HCT116 (cell line): Measurements from ENCODE around the gene IFNL1. TPM values are rescaled to one million over a fixed set of nuclear protein-coding genes. Genes with fewer than 3 reads are reported as not detected.

ENCODE experiments used
- ATAC-seq: fragments of 200-7000 bp; cut with Tn5 transposase; 2 replicates; pipeline ENCODE4 v1.9.1; 2020; ENCODE audit warnings: mild to moderate bottlenecking, moderate library complexity
- BruUV-seq: library from RNA; stranded (reverse); fragments of 400-500 nt; replicated peaks from 2 replicates; lab custom pipeline; 2021; lab: Mats Ljungman, UMichigan
- CTCF ChIA-PET: fragments of 300-600 bp; sonication (Branson Sonifier 250); formaldehyde crosslinking; loops from one replicate; lab custom pipeline; 2021; ENCODE audit warnings: antibody characterized with exemption; lab: Charles Lee
- POLR2A ChIA-PET: fragments of 300-600, 350-600 bp; sonication (Branson Sonifier 250); formaldehyde crosslinking; loops from one replicate; lab custom pipeline; 2021; ENCODE audit warnings: antibody characterized with exemption; lab: Charles Lee
- RAD21 ChIA-PET, 2 experiments: fragments of 300-600 bp; sonication (Branson Sonifier 250); formaldehyde crosslinking; loops; one replicate each; lab custom pipeline; 2023; ENCODE audit warnings: low total read pairs in 2 of 2; ENCODE audit not compliant: uncharacterized antibody in 2 of 2, unreplicated experiment in 2 of 2, low non-redundant PET in 1 of 2; lab: Charles Lee
- DNase-seq: peaks from one replicate; pipeline ENCODE4 v3.0.0-alpha.2; 2010; ENCODE audit warnings: low read depth, low spot score
- H2AFZ ChIP-seq: fragments of 200-600 bp; shearing (Covaris generic), sonication (generic); 2 replicates; pipeline ENCODE4 v1.6.1; 2017; ENCODE audit warnings: low read depth, mixed run types, mixed read lengths, antibody characterized with exemption, low read length; ENCODE audit not compliant: poor library complexity, severe bottlenecking
- H3K27ac ChIP-seq: 2 replicates; pipeline ENCODE4 v1.5.1; 2012; ENCODE audit warnings: low read depth, low read length
- H3K27me3 ChIP-seq: fragments of 200-600 bp; sonication (generic); 2 replicates; pipeline ENCODE4 v1.6.1; 2016; ENCODE audit warnings: mixed run types, low read length, mixed read lengths; ENCODE audit not compliant: insufficient read depth
- H3K36me3 ChIP-seq, 2 experiments: fragments of 200-500 bp in 1 of 2; fragments of 200-600 bp in 1 of 2; sonication (Bioruptor generic) in 1 of 2; sonication (generic) in 1 of 2; 2 replicates each; pipeline versions ENCODE4 v1.5.1 to v1.6.1; 2014 to 2016; ENCODE audit warnings: low read length in 2 of 2, inconsistent platforms in 1 of 2, mixed read lengths in 1 of 2, mixed run types in 1 of 2; ENCODE audit not compliant: insufficient read depth in 2 of 2, control insufficient read depth in 1 of 2
- H3K4me1 ChIP-seq, 2 experiments: fragments of 200-600 bp in 1 of 2; sonication (generic) in 1 of 2; 2 replicates each; pipeline versions ENCODE4 v1.5.1 to v1.6.1; 2012 to 2017; ENCODE audit warnings: low read length in 2 of 2, inconsistent platforms in 1 of 2, mild to moderate bottlenecking in 1 of 2, mixed read lengths in 1 of 2, mixed run types in 1 of 2, moderate library complexity in 1 of 2; ENCODE audit not compliant: insufficient read depth in 2 of 2, control insufficient read depth in 1 of 2
- H3K4me2 ChIP-seq: fragments of 200-600 bp; sonication (generic); 2 replicates; pipeline ENCODE4 v1.6.1; 2017; ENCODE audit warnings: mixed run types, low read length, mixed read lengths
- H3K4me3 ChIP-seq, 2 experiments: fragments of 200-600 bp in 1 of 2; sonication (generic) in 1 of 2; replicated peaks in 1 of 2; 2 replicates each; pipeline ENCODE4 v1.5.1; 2011 to 2016; ENCODE audit warnings: low read length in 2 of 2, control low read depth in 1 of 2, low read depth in 1 of 2, mild to moderate bottlenecking in 1 of 2, mixed read lengths in 1 of 2, mixed run types in 1 of 2
- H3K79me2 ChIP-seq: fragments of 200-600 bp; sonication (generic); 2 replicates; pipeline ENCODE4 v1.6.1; 2017; ENCODE audit warnings: mild to moderate bottlenecking, mixed run types, low read length, moderate library complexity, mixed read lengths; ENCODE audit not compliant: insufficient read depth
- H3K9ac ChIP-seq: fragments of 200-600 bp; sonication (generic); 2 replicates; pipeline ENCODE4 v1.6.1; 2016; ENCODE audit warnings: low read length, mixed read lengths
- H3K9me2 ChIP-seq: fragments of 200-600 bp; sonication (generic), shearing (Covaris generic); 2 replicates; pipeline ENCODE4 v1.6.1; 2017; ENCODE audit warnings: mixed run types, mild to moderate bottlenecking, moderate library complexity; ENCODE audit not compliant: insufficient read depth
- H3K9me3 ChIP-seq, 2 experiments: fragments of 200-500 bp in 1 of 2; fragments of 200-600 bp in 1 of 2; sonication (Bioruptor generic) in 1 of 2; sonication (generic) in 1 of 2; 2 replicates each; pipeline ENCODE4 v1.6.1; 2014 to 2017; ENCODE audit warnings: low read length in 2 of 2, mixed read lengths in 2 of 2, inconsistent platforms in 1 of 2, low read depth in 1 of 2, mild to moderate bottlenecking in 1 of 2, mixed run types in 1 of 2, moderate library complexity in 1 of 2; ENCODE audit not compliant: control insufficient read depth in 1 of 2, insufficient read depth in 1 of 2
- H4K20me1 ChIP-seq: fragments of 200-600 bp; sonication (generic), shearing (Covaris generic); 2 replicates; pipeline ENCODE4 v1.6.1; 2017; ENCODE audit warnings: mixed run types, mild to moderate bottlenecking, moderate library complexity; ENCODE audit not compliant: insufficient read depth
- EGR1 ChIP-seq: IDR thresholded peaks from 2 replicates; pipeline ENCODE4 v1.6.1; 2012; ENCODE audit warnings: low read depth
- ELF1 ChIP-seq: IDR thresholded peaks from 2 replicates; pipeline ENCODE4 v1.6.1; 2012; ENCODE audit warnings: low read depth, borderline replicate concordance
- EZH2 ChIP-seq: fragments of 200-600 bp; sonication (generic); IDR thresholded peaks from 2 replicates; pipeline ENCODE4 v1.6.1; 2017; ENCODE audit warnings: antibody characterized with exemption, mixed run types
- EZH2phosphoT487 ChIP-seq: fragments of 200-600 bp; IDR thresholded peaks from 2 replicates; pipeline ENCODE4 v1.6.1; 2018; ENCODE audit warnings: antibody characterized with exemption, borderline replicate concordance
- FOSL1 ChIP-seq: IDR thresholded peaks from 2 replicates; pipeline ENCODE4 v1.6.1; 2012; ENCODE audit warnings: low read depth
- JUND ChIP-seq: IDR thresholded peaks from 2 replicates; pipeline ENCODE4 v1.6.1; 2012
- POLR2A ChIP-seq: IDR thresholded peaks from 2 replicates; pipeline ENCODE4 v1.7.0; 2011; ENCODE audit warnings: borderline replicate concordance; ENCODE audit not compliant: insufficient read depth, insufficient read length; ENCODE audit errors: extremely low read depth
- POLR2AphosphoS5 ChIP-seq: IDR thresholded peaks from 2 replicates; pipeline ENCODE4 v1.6.1; 2011; ENCODE audit warnings: mild to moderate bottlenecking, low read depth, low read length, moderate library complexity
- SP1 ChIP-seq: IDR thresholded peaks from 2 replicates; pipeline ENCODE4 v1.6.1; 2012; ENCODE audit warnings: low read depth
- SRF ChIP-seq: IDR thresholded peaks from 2 replicates; pipeline ENCODE4 v1.6.1; 2012; ENCODE audit warnings: low read depth
- TCF7L2 ChIP-seq: IDR thresholded peaks from 2 replicates; pipeline ENCODE4 v1.7.0; 2011; ENCODE audit warnings: borderline replicate concordance, inconsistent platforms; ENCODE audit not compliant: insufficient read depth, insufficient read length; ENCODE audit errors: extremely low read depth
- YY1 ChIP-seq: IDR thresholded peaks from 2 replicates; pipeline ENCODE4 v1.6.1; 2011; ENCODE audit warnings: low read length, low read depth, moderate library complexity, mild to moderate bottlenecking; ENCODE audit not compliant: insufficient replicate concordance; ENCODE audit errors: extremely low read depth
- ZNF274 ChIP-seq: fragments of 200-500 bp; sonication (Bioruptor generic); IDR thresholded peaks from 2 replicates; pipeline ENCODE4 v1.6.1; 2014; ENCODE audit warnings: mild to moderate bottlenecking, low read depth, low read length, inconsistent platforms
- intact Hi-C: fragments of 100-400 bp; cut with micrococcal nuclease; formaldehyde crosslinking; loops from 2 replicates; pipeline ENCODE4 v1.10.0; 2022
- total RNA-seq: library from RNA; stranded (reverse); gene quantifications from one replicate; pipeline ENCODE4 v1.2.1, GENCODE V29; 2021; ENCODE audit not compliant: unreplicated experiment
- TF ChIP-seq, protein P1 (sequence below), 3 experiments: fragments of 200-600 bp in 1 of 3; sonication (generic) in 1 of 3; IDR thresholded peaks in 2 of 3; conservative IDR thresholded peaks in 1 of 3; 2 replicates each; pipeline ENCODE4 v1.5.1; 2012 to 2017; ENCODE audit warnings: low read depth in 2 of 3, low read length in 2 of 3, antibody characterized with exemption in 1 of 3, borderline replicate concordance in 1 of 3, control low read depth in 1 of 3, mild to moderate bottlenecking in 1 of 3, mixed read lengths in 1 of 3, mixed run types in 1 of 3, moderate library complexity in 1 of 3; ENCODE audit not compliant: insufficient read depth in 1 of 3
- TF ChIP-seq, protein P2 (sequence below): IDR thresholded peaks from 2 replicates; pipeline ENCODE4 v1.6.1; 2011; ENCODE audit warnings: mild to moderate bottlenecking, low read length, moderate library complexity; ENCODE audit not compliant: insufficient replicate concordance; ENCODE audit errors: extremely low read depth
- TF ChIP-seq, protein P3 (sequence below): IDR thresholded peaks from 2 replicates; pipeline ENCODE4 v1.6.1; 2012
- TF ChIP-seq, protein P4 (sequence below): IDR thresholded peaks from 2 replicates; pipeline ENCODE4 v1.6.1; 2012
- TF ChIP-seq, protein P5 (sequence below): IDR thresholded peaks from 2 replicates; pipeline ENCODE4 v1.6.1; 2012; ENCODE audit warnings: low read depth

IFNL1 gene
- total RNA-seq, 1 experiment from 2014 or later, result not detected

DNA sequence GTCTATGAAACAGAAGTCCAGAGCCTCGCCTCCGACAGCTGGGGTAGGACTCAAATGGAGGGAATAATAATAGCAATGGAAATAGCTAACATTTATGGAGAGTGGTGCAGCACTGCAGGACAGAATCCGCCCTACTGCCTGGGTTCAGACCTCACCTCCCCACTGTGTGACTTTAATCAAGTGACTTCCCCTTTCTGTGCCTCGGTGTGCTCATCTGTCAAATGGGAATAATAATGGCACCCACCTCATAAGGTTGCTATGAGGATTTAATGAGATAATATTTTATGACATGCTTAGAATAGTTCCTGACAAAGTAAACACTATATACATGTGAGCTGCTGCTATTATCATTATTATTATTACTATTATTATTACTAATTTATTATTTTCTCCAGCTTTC, 21.3 kb downstream of the IFNL1 start:
- intact Hi-C loops, result no loop called here
- Histone ChIP-seq H3K79me2 (peaks cover 25% of the 10 kb centered on the region), H3K9me3 (no peaks in the 10 kb centered on the region), H3K4me2 (no peak overlapping the region), H4K20me1 (no peaks in the 10 kb centered on the region), H3K27ac (no peak overlapping the region), H3K4me3 (no peak overlapping the region), H3K36me3 (peaks cover 6 to 10% of the 10 kb centered on the region in 2 experiments), H3K27me3 (no peaks in the 10 kb centered on the region), H3K9ac (no peak overlapping the region), H3K4me1 (peaks cover 3 to 13% of the 10 kb centered on the region in 2 experiments; a peak in 3 of 4 replicates), H3K9me2 (no peaks in the 10 kb centered on the region), H2AFZ (no peak overlapping the region)
- ATAC-seq (no peak), DNase-seq (no peak)
- POLR2A ChIA-PET, result no interaction called here
- CTCF ChIA-PET, result no interaction called here
- BruUV-seq, result no TSS peak
- RAD21 ChIA-PET, result no interaction called here
- TF ChIP-seq ELF1 (no peak), TCF7L2 (no peak), EZH2 (no peak), ZNF274 (no peak), JUND (no peak), YY1 (no peak), POLR2AphosphoS5 (no peak), EGR1 (no peak), FOSL1 (no peak), POLR2A (no peak), SRF (no peak), SP1 (no peak), EZH2phosphoT487 (no peak)
- TF ChIP-seq, protein P1, sequence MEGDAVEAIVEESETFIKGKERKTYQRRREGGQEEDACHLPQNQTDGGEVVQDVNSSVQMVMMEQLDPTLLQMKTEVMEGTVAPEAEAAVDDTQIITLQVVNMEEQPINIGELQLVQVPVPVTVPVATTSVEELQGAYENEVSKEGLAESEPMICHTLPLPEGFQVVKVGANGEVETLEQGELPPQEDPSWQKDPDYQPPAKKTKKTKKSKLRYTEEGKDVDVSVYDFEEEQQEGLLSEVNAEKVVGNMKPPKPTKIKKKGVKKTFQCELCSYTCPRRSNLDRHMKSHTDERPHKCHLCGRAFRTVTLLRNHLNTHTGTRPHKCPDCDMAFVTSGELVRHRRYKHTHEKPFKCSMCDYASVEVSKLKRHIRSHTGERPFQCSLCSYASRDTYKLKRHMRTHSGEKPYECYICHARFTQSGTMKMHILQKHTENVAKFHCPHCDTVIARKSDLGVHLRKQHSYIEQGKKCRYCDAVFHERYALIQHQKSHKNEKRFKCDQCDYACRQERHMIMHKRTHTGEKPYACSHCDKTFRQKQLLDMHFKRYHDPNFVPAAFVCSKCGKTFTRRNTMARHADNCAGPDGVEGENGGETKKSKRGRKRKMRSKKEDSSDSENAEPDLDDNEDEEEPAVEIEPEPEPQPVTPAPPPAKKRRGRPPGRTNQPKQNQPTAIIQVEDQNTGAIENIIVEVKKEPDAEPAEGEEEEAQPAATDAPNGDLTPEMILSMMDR (IDR thresholded peaks at IDR 0.05 in 2 of 3, conservative IDR thresholded peaks at IDR 0.05 in 1 of 3; ENCODE audit: borderline replicate concordance in 1 of 3, insufficient read depth in 1 of 3, low read depth in 2 of 3, low read length in 2 of 3), result no peak
- TF ChIP-seq, protein P2, sequence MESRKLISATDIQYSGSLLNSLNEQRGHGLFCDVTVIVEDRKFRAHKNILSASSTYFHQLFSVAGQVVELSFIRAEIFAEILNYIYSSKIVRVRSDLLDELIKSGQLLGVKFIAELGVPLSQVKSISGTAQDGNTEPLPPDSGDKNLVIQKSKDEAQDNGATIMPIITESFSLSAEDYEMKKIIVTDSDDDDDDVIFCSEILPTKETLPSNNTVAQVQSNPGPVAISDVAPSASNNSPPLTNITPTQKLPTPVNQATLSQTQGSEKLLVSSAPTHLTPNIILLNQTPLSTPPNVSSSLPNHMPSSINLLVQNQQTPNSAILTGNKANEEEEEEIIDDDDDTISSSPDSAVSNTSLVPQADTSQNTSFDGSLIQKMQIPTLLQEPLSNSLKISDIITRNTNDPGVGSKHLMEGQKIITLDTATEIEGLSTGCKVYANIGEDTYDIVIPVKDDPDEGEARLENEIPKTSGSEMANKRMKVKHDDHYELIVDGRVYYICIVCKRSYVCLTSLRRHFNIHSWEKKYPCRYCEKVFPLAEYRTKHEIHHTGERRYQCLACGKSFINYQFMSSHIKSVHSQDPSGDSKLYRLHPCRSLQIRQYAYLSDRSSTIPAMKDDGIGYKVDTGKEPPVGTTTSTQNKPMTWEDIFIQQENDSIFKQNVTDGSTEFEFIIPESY, result no peak
- TF ChIP-seq, protein P3, sequence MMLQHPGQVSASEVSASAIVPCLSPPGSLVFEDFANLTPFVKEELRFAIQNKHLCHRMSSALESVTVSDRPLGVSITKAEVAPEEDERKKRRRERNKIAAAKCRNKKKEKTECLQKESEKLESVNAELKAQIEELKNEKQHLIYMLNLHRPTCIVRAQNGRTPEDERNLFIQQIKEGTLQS, result no peak
- TF ChIP-seq, protein P4, sequence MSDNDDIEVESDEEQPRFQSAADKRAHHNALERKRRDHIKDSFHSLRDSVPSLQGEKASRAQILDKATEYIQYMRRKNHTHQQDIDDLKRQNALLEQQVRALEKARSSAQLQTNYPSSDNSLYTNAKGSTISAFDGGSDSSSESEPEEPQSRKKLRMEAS, result no peak
- TF ChIP-seq, protein P5, sequence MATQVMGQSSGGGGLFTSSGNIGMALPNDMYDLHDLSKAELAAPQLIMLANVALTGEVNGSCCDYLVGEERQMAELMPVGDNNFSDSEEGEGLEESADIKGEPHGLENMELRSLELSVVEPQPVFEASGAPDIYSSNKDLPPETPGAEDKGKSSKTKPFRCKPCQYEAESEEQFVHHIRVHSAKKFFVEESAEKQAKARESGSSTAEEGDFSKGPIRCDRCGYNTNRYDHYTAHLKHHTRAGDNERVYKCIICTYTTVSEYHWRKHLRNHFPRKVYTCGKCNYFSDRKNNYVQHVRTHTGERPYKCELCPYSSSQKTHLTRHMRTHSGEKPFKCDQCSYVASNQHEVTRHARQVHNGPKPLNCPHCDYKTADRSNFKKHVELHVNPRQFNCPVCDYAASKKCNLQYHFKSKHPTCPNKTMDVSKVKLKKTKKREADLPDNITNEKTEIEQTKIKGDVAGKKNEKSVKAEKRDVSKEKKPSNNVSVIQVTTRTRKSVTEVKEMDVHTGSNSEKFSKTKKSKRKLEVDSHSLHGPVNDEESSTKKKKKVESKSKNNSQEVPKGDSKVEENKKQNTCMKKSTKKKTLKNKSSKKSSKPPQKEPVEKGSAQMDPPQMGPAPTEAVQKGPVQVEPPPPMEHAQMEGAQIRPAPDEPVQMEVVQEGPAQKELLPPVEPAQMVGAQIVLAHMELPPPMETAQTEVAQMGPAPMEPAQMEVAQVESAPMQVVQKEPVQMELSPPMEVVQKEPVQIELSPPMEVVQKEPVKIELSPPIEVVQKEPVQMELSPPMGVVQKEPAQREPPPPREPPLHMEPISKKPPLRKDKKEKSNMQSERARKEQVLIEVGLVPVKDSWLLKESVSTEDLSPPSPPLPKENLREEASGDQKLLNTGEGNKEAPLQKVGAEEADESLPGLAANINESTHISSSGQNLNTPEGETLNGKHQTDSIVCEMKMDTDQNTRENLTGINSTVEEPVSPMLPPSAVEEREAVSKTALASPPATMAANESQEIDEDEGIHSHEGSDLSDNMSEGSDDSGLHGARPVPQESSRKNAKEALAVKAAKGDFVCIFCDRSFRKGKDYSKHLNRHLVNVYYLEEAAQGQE, result no peak
